ENCODE measurements around the gene ALDH18A1.

DNA sequence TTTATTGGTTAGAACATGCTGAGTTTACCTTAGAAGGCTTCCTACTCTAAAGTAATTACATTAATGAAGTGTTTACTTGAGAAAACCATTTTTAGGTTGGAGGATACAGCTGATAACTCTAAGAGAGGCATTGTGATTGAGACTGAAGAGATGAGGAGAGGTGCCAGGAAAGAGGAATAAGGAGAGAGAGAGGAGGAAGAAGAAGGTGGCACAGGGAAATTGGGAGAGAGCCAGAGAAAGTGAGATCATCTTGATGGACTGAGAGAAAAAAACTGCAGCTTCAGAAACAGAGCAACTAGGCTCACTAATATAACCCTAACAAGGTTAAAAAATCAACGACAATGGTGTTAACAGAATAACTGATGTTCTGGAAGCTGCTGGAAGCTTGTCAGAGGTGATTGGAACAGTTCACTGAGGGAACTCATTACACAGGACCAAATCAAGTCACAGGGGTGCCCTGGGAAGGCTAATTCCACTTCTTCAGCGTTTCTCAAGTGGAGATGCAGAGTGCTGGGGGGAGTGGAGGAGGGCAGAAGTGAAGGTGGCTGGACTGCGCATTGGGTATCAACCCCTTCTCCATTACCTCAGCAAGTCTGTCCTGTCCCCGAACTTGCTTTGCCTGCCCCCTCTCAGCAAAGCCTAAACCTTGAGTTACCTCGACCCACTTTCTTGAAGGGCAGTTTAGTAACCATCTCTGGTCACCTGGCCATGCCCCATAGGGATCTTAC, 88.4 kb downstream of the ALDH18A1 start:
- TF ChIP-seq, protein P1, sequence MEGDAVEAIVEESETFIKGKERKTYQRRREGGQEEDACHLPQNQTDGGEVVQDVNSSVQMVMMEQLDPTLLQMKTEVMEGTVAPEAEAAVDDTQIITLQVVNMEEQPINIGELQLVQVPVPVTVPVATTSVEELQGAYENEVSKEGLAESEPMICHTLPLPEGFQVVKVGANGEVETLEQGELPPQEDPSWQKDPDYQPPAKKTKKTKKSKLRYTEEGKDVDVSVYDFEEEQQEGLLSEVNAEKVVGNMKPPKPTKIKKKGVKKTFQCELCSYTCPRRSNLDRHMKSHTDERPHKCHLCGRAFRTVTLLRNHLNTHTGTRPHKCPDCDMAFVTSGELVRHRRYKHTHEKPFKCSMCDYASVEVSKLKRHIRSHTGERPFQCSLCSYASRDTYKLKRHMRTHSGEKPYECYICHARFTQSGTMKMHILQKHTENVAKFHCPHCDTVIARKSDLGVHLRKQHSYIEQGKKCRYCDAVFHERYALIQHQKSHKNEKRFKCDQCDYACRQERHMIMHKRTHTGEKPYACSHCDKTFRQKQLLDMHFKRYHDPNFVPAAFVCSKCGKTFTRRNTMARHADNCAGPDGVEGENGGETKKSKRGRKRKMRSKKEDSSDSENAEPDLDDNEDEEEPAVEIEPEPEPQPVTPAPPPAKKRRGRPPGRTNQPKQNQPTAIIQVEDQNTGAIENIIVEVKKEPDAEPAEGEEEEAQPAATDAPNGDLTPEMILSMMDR (IDR thresholded peaks at IDR 0.05 in 8 of 11, conservative IDR thresholded peaks at IDR 0.05 in 3 of 11): no peak
- no peak for TF ChIP-seq POLR2A (IDR thresholded peaks at IDR 0.05)
